IMR-90 (cell line): ENCODE data around the gene UBR4.

ENCODE experiments used
- POLR2A ChIP-seq: IDR thresholded peaks from 2 replicates; pipeline ENCODE4 v1.6.1; 2012; ENCODE audit warnings: mild to moderate bottlenecking, low read depth, low read length
- TF ChIP-seq, protein P1 (sequence below): conservative IDR thresholded peaks from 2 replicates; pipeline ENCODE4 v1.5.1; 2012; ENCODE audit warnings: mild to moderate bottlenecking, low read depth, low read length, improper control_type of control experiment

DNA sequence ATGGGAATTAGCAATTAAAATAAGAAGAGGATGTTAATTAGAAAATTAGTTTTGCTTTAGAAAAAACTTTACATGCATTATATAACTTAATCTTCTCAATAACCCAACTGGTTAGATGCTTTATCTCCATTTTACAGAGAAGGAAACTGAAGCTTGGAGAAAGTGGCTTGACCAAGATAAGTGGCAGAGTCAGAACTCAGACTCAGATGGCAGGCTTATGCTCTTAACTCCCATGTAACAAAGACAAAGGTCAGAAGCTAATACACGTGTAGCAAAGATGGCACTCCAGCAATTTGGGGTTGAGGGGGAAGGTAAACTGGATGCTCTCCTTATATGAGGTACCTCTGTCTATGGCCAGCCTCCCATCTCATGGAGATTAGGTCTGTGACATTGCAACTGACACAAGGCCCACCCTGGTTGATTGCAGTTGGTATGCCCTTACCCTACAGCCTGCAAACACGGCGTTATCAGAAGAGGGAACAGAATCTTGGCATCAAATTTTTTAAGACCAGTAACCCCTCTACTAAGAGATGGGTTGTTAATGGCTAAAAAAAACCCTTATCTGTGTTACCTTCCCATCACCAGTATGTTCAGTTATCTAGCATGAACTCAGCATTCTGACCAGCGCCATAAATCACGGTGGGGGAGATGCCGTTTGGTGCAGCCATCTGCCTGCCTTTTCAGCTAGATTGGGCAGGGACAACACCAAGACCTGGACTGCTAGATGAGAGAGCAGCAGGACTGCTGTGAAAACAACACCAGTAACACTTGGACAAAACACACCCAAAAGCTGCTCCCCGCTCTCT, 97.0 kb downstream of the UBR4 start:
- TF ChIP-seq, protein P1, sequence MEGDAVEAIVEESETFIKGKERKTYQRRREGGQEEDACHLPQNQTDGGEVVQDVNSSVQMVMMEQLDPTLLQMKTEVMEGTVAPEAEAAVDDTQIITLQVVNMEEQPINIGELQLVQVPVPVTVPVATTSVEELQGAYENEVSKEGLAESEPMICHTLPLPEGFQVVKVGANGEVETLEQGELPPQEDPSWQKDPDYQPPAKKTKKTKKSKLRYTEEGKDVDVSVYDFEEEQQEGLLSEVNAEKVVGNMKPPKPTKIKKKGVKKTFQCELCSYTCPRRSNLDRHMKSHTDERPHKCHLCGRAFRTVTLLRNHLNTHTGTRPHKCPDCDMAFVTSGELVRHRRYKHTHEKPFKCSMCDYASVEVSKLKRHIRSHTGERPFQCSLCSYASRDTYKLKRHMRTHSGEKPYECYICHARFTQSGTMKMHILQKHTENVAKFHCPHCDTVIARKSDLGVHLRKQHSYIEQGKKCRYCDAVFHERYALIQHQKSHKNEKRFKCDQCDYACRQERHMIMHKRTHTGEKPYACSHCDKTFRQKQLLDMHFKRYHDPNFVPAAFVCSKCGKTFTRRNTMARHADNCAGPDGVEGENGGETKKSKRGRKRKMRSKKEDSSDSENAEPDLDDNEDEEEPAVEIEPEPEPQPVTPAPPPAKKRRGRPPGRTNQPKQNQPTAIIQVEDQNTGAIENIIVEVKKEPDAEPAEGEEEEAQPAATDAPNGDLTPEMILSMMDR: no peak
- TF ChIP-seq POLR2A: no peak
